Measurements from ENCODE around the gene SPOPL. TPM values are rescaled to one million over a fixed set of nuclear protein-coding genes. Genes with fewer than 3 reads are reported as not detected.
A peak's percentile ranks its signal among the peaks of the same experiment; 100 is the strongest.

SPOPL gene
- total RNA-seq, 4 donors from 2014 or later, result 20.6 to 40.1 (median 29.7) TPM

- no peak overlapping the region for H3K4me3 ChIP-seq (ENCODE audit: low read depth, poor library complexity, severe bottlenecking)
- WGBS, 2 donors, result 94 to 95% methylated on average over 4 of the region's 4 CpGs
- intact Hi-C loops (cut with DNase I; ENCODE audit: low total_unique reads), result no loop called here
- no peak for DNase-seq (ENCODE audit: low spot score in 2 of 2)
- no peak for TF ChIP-seq POLR2A (IDR thresholded peaks at IDR 0.05)
Measured at GRCh38 chr2:138496096-138496651, 5.4 kb upstream of the SPOPL start.

- DNase-seq (ENCODE audit: low spot score in 2 of 2), result no peak
- no peak overlapping the region for H3K4me3 ChIP-seq (ENCODE audit: low read depth, poor library complexity, severe bottlenecking)
- TF ChIP-seq CTCF (IDR thresholded peaks at IDR 0.05) (no peak), POLR2A (IDR thresholded peaks at IDR 0.05) (no peak)
- 95 to 97% methylated on average over 4 of the region's 4 CpGs for WGBS, 2 donors
- intact Hi-C loops (cut with DNase I; ENCODE audit: low total_unique reads), result no loop called here
Measured at GRCh38 chr2:138497294-138497693, 4.3 kb upstream of the SPOPL start.

- no peak overlapping the region for H3K4me3 ChIP-seq (ENCODE audit: low read depth, poor library complexity, severe bottlenecking)
- WGBS, 2 donors, result 63 to 65% methylated on average over 4 of the region's 4 CpGs
- TF ChIP-seq CTCF (IDR thresholded peaks at IDR 0.05), result no peak
- no peak for TF ChIP-seq POLR2A (IDR thresholded peaks at IDR 0.05)
- intact Hi-C loops (cut with DNase I; ENCODE audit: low total_unique reads), result no loop called here
- DNase-seq (ENCODE audit: low spot score in 2 of 2), result no peak
Measured at GRCh38 chr2:138499684-138500083, 1.9 kb upstream of the SPOPL start.

- TF ChIP-seq CTCF (IDR thresholded peaks at IDR 0.05), result no peak
- TF ChIP-seq POLR2A (IDR thresholded peaks at IDR 0.05), result no peak
- H3K4me3 ChIP-seq (ENCODE audit: low read depth, poor library complexity, severe bottlenecking), result peak overlapping the region; percentile 65
- DNase-seq (ENCODE audit: low spot score in 2 of 2), result peak; percentile 23 to 85
- intact Hi-C loops (cut with DNase I; ENCODE audit: low total_unique reads), result no loop called here
- 38% methylated on average over 20 of the region's 20 CpGs for WGBS, 2 donors
Measured at GRCh38 chr2:138500592-138501424, 762 bp upstream of the SPOPL start.

GRCh38 chr2:138502255-138503086 lies 901 bp downstream of the SPOPL start:
- intact Hi-C loops (cut with DNase I; ENCODE audit: low total_unique reads), result no loop called here
- DNase-seq (ENCODE audit: low spot score in 2 of 2), result no peak
- 1 to 2% methylated on average over 26 of the region's 26 CpGs for whole genome bisulfite sequencing, 2 donors
- peak overlapping the region; percentile 82 for H3K4me3 ChIP-seq (ENCODE audit: low read depth, poor library complexity, severe bottlenecking)
- TF ChIP-seq CTCF (IDR thresholded peaks at IDR 0.05) (no peak), POLR2A (IDR thresholded peaks at IDR 0.05) (no peak)

- TF ChIP-seq POLR2A (IDR thresholded peaks at IDR 0.05) (no peak), CTCF (IDR thresholded peaks at IDR 0.05) (no peak)
- DNase-seq (ENCODE audit: low spot score in 2 of 2), result no peak
- H3K4me3 ChIP-seq (ENCODE audit: low read depth, poor library complexity, severe bottlenecking), result no peak overlapping the region
- intact Hi-C loops (cut with DNase I; ENCODE audit: low total_unique reads), result no loop called here
- WGBS, 2 donors, result 25 to 29% methylated on average over 2 of the region's 2 CpGs
Measured at GRCh38 chr2:138503087-138503442, 1.5 kb downstream of the SPOPL start.
